Measurements from ENCODE around the gene SIGLEC12. TPM values are rescaled to one million over a fixed set of nuclear protein-coding genes. Genes with fewer than 3 reads are reported as not detected.

The SIGLEC12 gene
- total RNA-seq, 1 experiment from 2014 or later: not detected

DNA sequence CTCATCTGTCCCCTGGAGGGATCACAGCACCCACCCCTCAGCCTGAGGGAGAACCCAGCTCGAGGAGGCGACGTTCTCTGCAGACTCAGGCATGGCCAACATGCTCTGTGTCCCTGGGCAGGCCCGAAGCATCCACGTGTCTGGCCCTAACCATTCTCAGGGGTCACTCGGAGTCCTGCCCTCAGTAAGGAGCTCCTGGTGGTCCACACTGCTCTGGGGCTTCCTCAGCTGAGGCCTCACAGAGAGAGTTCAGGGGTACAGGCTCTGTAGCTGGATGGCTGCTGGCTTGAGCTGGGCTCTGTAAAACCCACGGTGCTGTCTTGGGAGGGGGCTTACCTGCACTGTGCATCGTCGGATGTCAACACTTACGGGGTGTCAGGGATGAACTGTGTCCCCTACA is 38.9 kb downstream of the SIGLEC12 start:
- BruUV-seq (replicated peaks): no TSS peak
- H3K9me3 ChIP-seq (ENCODE audit: control insufficient read depth, insufficient read depth, low read depth, low read length): no peaks in the 10 kb centered on the region
- H3K4me3 ChIP-seq (ENCODE audit: low read depth in 2 of 2, low read length in 2 of 2): no peak overlapping the region
- TF ChIP-seq POLR2AphosphoS5 (IDR thresholded peaks at IDR 0.05; ENCODE audit: low read depth, low read length) (no peak), SIN3A (IDR thresholded peaks at IDR 0.05; ENCODE audit: borderline replicate concordance, insufficient read depth, low read depth, low read length) (no peak)
- CTCF ChIA-PET: no interaction called here
- no peak for ATAC-seq
- no peak overlapping the region for H3K27ac ChIP-seq (ENCODE audit: low read length)
- no peaks in the 10 kb centered on the region for H3K36me3 ChIP-seq (ENCODE audit: control insufficient read depth, insufficient read depth, low read length)
- H3K4me1 ChIP-seq (ENCODE audit: control insufficient read depth, insufficient read depth, low read length): no peaks in the 10 kb centered on the region
- peaks cover 5% of the 10 kb centered on the region; the same call in 1 of the 2 replicates for H3K27me3 ChIP-seq (ENCODE audit: control insufficient read depth, insufficient read depth, low read length)
- in situ Hi-C loops (cut with HindIII; ENCODE audit: low pct_unique_long_range_greater_than_20kb, low sequenced_read_pairs) (no loop called here), intact Hi-C loops (cut with micrococcal nuclease; ENCODE audit: unreplicated experiment) (no loop called here)
- DNase-seq (ENCODE audit: low read depth, low spot score): no peak
- POLR2A ChIA-PET: no interaction called here

DNA sequence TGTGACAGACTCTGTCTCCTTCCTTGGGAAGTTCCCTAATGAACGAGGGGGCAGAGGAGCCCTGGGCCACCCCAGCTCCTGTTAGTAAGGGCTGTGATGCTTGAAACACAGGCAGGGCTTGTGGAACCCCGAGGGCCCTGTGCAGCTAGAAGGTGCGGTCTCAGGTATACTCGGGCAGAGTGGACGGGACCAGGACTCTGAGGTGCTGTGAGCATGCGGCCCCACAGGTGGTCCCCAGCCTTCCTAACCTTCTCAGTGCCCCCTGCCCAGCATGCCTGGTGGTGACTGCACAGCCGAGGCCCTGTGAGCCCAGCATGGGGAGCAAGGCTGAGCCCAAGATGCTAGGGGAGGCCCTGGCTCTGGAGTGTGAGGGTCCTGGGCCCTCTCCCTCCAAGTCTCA is 39.3 kb downstream of the SIGLEC12 start:
- intact Hi-C loops (cut with micrococcal nuclease; ENCODE audit: unreplicated experiment): no loop called here
- no peaks in the 10 kb centered on the region for H3K4me1 ChIP-seq (ENCODE audit: control insufficient read depth, insufficient read depth, low read length)
- H3K4me3 ChIP-seq (ENCODE audit: low read depth in 2 of 2, low read length in 2 of 2): no peak overlapping the region
- H3K36me3 ChIP-seq (ENCODE audit: control insufficient read depth, insufficient read depth, low read length): no peaks in the 10 kb centered on the region
- CTCF ChIA-PET: no interaction called here
- no peaks in the 10 kb centered on the region for H3K9me3 ChIP-seq (ENCODE audit: control insufficient read depth, insufficient read depth, low read depth, low read length)
- POLR2A ChIA-PET: no interaction called here
- H3K27ac ChIP-seq (ENCODE audit: low read length): no peak overlapping the region
- DNase-seq (ENCODE audit: low read depth, low spot score) (no peak), ATAC-seq (no peak)
- H3K27me3 ChIP-seq (ENCODE audit: control insufficient read depth, insufficient read depth, low read length): peaks cover 5% of the 10 kb centered on the region; the same call in 1 of the 2 replicates
- in situ Hi-C loops (cut with HindIII; ENCODE audit: low pct_unique_long_range_greater_than_20kb, low sequenced_read_pairs): no loop called here
- TF ChIP-seq SIN3A (IDR thresholded peaks at IDR 0.05; ENCODE audit: borderline replicate concordance, insufficient read depth, low read depth, low read length): no peak
- TF ChIP-seq TCF7L2 (IDR thresholded peaks at IDR 0.05; ENCODE audit: low read depth, low read length): no peak
- TF ChIP-seq, protein P1, sequence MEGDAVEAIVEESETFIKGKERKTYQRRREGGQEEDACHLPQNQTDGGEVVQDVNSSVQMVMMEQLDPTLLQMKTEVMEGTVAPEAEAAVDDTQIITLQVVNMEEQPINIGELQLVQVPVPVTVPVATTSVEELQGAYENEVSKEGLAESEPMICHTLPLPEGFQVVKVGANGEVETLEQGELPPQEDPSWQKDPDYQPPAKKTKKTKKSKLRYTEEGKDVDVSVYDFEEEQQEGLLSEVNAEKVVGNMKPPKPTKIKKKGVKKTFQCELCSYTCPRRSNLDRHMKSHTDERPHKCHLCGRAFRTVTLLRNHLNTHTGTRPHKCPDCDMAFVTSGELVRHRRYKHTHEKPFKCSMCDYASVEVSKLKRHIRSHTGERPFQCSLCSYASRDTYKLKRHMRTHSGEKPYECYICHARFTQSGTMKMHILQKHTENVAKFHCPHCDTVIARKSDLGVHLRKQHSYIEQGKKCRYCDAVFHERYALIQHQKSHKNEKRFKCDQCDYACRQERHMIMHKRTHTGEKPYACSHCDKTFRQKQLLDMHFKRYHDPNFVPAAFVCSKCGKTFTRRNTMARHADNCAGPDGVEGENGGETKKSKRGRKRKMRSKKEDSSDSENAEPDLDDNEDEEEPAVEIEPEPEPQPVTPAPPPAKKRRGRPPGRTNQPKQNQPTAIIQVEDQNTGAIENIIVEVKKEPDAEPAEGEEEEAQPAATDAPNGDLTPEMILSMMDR (IDR thresholded peaks at IDR 0.05): no peak
- no peak for TF ChIP-seq POLR2AphosphoS5 (IDR thresholded peaks at IDR 0.05; ENCODE audit: low read depth, low read length)
- TF ChIP-seq, protein P2, sequence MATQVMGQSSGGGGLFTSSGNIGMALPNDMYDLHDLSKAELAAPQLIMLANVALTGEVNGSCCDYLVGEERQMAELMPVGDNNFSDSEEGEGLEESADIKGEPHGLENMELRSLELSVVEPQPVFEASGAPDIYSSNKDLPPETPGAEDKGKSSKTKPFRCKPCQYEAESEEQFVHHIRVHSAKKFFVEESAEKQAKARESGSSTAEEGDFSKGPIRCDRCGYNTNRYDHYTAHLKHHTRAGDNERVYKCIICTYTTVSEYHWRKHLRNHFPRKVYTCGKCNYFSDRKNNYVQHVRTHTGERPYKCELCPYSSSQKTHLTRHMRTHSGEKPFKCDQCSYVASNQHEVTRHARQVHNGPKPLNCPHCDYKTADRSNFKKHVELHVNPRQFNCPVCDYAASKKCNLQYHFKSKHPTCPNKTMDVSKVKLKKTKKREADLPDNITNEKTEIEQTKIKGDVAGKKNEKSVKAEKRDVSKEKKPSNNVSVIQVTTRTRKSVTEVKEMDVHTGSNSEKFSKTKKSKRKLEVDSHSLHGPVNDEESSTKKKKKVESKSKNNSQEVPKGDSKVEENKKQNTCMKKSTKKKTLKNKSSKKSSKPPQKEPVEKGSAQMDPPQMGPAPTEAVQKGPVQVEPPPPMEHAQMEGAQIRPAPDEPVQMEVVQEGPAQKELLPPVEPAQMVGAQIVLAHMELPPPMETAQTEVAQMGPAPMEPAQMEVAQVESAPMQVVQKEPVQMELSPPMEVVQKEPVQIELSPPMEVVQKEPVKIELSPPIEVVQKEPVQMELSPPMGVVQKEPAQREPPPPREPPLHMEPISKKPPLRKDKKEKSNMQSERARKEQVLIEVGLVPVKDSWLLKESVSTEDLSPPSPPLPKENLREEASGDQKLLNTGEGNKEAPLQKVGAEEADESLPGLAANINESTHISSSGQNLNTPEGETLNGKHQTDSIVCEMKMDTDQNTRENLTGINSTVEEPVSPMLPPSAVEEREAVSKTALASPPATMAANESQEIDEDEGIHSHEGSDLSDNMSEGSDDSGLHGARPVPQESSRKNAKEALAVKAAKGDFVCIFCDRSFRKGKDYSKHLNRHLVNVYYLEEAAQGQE (IDR thresholded peaks at IDR 0.05; ENCODE audit: insufficient read depth in 1 of 2, low read depth in 2 of 2, low read length in 1 of 2): no peak
- BruUV-seq (replicated peaks): no TSS peak

DNA sequence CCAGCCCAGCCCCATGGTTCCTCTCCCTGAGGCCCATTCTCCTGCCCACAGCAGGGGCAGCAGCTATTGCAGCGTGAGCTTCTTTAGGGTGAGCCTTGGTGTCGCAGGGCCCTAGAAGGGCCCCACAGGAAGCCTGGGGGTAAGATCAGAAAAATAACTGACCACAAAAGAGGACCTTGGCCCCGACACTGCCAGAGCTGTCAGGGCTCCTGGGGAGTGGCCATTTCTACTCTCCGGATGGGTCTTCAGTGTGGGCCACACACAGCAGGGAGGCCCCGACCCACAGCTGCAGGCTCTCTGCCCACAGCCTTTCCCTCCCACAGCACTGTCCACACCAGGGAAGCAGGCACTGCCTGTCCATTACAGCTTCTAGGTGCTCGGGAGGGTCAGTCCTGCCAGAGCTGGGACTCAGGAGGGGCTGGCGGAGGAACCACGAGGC is 39.9 kb downstream of the SIGLEC12 start:
- peaks cover 5% of the 10 kb centered on the region; the same call in 1 of the 2 replicates for H3K27me3 ChIP-seq (ENCODE audit: control insufficient read depth, insufficient read depth, low read length)
- no peak overlapping the region for H3K4me3 ChIP-seq (ENCODE audit: low read depth in 2 of 2, low read length in 2 of 2)
- no peak for TF ChIP-seq TCF7L2 (IDR thresholded peaks at IDR 0.05; ENCODE audit: low read depth, low read length)
- TF ChIP-seq, protein P1 (IDR thresholded peaks at IDR 0.05): no peak
- no peaks in the 10 kb centered on the region for H3K9me3 ChIP-seq (ENCODE audit: control insufficient read depth, insufficient read depth, low read depth, low read length)
- ATAC-seq (no peak), DNase-seq (ENCODE audit: low read depth, low spot score) (no peak)
- ChIA-PET CTCF (no interaction called here), POLR2A (no interaction called here)
- in situ Hi-C loops (cut with HindIII; ENCODE audit: low pct_unique_long_range_greater_than_20kb, low sequenced_read_pairs) (no loop called here), intact Hi-C loops (cut with micrococcal nuclease; ENCODE audit: unreplicated experiment) (no loop called here)
- no peaks in the 10 kb centered on the region for H3K36me3 ChIP-seq (ENCODE audit: control insufficient read depth, insufficient read depth, low read length)
- BruUV-seq (replicated peaks): no TSS peak
- no peaks in the 10 kb centered on the region for H3K4me1 ChIP-seq (ENCODE audit: control insufficient read depth, insufficient read depth, low read length)
- H3K27ac ChIP-seq (ENCODE audit: low read length): no peak overlapping the region

Measured in Panc1 (cell line).